SK-N-SH treated with all-trans-retinoic acid at 6 μM for 48 hours (cell line): Measurements from ENCODE around the gene DLL4.

ENCODE experiments used
- BACH2 ChIP-seq: fragments of 250-450 bp; sonication (Bioruptor Pico); IDR thresholded peaks from 2 replicates; pipeline ENCODE4 v1.9.0; 2021; ENCODE audit warnings: mild to moderate bottlenecking, borderline replicate concordance
- ESRRG ChIP-seq: fragments of 250-450 bp; sonication (Bioruptor Pico); IDR thresholded peaks from 2 replicates; pipeline ENCODE4 v1.6.1; 2021; ENCODE audit warnings: mild to moderate bottlenecking
- ZFP30 ChIP-seq: fragments of 450-650 bp; formaldehyde crosslinking; IDR thresholded peaks from 2 replicates; pipeline ENCODE4 v1.5.0; 2022; ENCODE audit warnings: mild to moderate bottlenecking, moderate library complexity
- ZNF8 ChIP-seq: fragments of 450-650 bp; formaldehyde crosslinking; IDR thresholded peaks from 2 replicates; pipeline ENCODE4 v1.5.0; 2020; ENCODE audit warnings: mild to moderate bottlenecking, moderate library complexity
- TF ChIP-seq, protein P1 (sequence below): fragments of 250-450 bp; sonication (Bioruptor Pico); IDR thresholded peaks from 2 replicates; pipeline ENCODE4 v1.8.0; 2020; ENCODE audit warnings: mild to moderate bottlenecking, moderate library complexity, borderline replicate concordance
- TF ChIP-seq, protein P2 (sequence below): fragments of 250-450 bp; sonication (Bioruptor Pico); IDR thresholded peaks from 2 replicates; pipeline ENCODE4 v1.5.0; 2020; ENCODE audit warnings: mild to moderate bottlenecking, moderate library complexity
- TF ChIP-seq, protein P3 (sequence below): fragments of 250-450 bp; sonication (Bioruptor Pico); IDR thresholded peaks from 2 replicates; pipeline ENCODE4 v1.5.1; 2021; ENCODE audit warnings: mild to moderate bottlenecking, moderate library complexity
- TF ChIP-seq, protein P4 (sequence below): fragments of 250-450 bp; sonication (Bioruptor Pico); IDR thresholded peaks from 2 replicates; pipeline ENCODE4 v1.5.1; 2020; ENCODE audit warnings: low read depth, mild to moderate bottlenecking, moderate library complexity

DNA sequence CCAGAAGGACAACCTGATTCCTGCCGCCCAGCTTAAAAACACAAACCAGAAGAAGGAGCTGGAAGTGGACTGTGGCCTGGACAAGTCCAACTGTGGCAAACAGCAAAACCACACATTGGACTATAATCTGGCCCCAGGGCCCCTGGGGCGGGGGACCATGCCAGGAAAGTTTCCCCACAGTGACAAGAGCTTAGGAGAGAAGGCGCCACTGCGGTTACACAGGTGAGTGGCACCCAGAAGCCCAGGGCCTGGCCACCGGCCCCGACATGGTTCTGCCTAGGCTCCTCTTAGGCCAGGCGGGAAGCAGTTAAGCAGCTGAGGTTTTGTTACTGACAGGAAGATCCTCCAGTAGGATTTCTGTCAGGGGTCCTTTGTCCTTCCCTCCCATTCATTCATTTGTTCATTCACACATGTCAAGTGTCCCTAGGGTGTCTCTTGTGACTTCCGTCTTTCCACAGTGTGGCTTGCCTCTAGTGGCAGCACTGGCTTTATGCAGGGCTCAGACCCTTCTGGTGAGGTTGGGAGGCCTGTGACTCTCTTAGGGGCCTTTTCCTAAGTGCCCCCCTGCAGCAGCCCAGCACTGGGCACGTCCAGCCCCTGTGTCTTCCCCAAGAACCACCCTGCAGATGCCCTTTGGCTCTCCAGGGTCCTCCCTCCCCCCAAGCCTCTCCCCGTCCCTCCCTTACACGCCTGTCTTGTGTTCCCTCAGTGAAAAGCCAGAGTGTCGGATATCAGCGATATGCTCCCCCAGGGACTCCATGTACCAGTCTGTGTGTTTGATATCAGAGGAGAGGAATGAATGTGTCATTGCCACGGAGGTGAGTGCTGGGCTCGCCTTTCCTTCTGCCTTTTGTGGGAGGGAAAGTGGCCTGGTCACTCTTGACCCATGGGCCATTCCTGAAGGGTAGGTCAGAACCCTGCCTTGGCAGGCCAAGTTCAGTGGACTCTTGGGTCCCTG, 7.8 kb downstream of the DLL4 start:
- TF ChIP-seq ZFP30: no peak
- no peak for TF ChIP-seq ZNF8 (CRISPR knock-in tag)
- TF ChIP-seq, protein P1, sequence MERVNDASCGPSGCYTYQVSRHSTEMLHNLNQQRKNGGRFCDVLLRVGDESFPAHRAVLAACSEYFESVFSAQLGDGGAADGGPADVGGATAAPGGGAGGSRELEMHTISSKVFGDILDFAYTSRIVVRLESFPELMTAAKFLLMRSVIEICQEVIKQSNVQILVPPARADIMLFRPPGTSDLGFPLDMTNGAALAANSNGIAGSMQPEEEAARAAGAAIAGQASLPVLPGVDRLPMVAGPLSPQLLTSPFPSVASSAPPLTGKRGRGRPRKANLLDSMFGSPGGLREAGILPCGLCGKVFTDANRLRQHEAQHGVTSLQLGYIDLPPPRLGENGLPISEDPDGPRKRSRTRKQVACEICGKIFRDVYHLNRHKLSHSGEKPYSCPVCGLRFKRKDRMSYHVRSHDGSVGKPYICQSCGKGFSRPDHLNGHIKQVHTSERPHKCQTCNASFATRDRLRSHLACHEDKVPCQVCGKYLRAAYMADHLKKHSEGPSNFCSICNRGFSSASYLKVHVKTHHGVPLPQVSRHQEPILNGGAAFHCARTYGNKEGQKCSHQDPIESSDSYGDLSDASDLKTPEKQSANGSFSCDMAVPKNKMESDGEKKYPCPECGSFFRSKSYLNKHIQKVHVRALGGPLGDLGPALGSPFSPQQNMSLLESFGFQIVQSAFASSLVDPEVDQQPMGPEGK: no peak
- no peak for TF ChIP-seq BACH2
- TF ChIP-seq, protein P2, sequence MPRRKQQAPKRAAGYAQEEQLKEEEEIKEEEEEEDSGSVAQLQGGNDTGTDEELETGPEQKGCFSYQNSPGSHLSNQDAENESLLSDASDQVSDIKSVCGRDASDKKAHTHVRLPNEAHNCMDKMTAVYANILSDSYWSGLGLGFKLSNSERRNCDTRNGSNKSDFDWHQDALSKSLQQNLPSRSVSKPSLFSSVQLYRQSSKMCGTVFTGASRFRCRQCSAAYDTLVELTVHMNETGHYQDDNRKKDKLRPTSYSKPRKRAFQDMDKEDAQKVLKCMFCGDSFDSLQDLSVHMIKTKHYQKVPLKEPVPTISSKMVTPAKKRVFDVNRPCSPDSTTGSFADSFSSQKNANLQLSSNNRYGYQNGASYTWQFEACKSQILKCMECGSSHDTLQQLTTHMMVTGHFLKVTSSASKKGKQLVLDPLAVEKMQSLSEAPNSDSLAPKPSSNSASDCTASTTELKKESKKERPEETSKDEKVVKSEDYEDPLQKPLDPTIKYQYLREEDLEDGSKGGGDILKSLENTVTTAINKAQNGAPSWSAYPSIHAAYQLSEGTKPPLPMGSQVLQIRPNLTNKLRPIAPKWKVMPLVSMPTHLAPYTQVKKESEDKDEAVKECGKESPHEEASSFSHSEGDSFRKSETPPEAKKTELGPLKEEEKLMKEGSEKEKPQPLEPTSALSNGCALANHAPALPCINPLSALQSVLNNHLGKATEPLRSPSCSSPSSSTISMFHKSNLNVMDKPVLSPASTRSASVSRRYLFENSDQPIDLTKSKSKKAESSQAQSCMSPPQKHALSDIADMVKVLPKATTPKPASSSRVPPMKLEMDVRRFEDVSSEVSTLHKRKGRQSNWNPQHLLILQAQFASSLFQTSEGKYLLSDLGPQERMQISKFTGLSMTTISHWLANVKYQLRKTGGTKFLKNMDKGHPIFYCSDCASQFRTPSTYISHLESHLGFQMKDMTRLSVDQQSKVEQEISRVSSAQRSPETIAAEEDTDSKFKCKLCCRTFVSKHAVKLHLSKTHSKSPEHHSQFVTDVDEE (CRISPR knock-in tag): no peak
- TF ChIP-seq, protein P3, sequence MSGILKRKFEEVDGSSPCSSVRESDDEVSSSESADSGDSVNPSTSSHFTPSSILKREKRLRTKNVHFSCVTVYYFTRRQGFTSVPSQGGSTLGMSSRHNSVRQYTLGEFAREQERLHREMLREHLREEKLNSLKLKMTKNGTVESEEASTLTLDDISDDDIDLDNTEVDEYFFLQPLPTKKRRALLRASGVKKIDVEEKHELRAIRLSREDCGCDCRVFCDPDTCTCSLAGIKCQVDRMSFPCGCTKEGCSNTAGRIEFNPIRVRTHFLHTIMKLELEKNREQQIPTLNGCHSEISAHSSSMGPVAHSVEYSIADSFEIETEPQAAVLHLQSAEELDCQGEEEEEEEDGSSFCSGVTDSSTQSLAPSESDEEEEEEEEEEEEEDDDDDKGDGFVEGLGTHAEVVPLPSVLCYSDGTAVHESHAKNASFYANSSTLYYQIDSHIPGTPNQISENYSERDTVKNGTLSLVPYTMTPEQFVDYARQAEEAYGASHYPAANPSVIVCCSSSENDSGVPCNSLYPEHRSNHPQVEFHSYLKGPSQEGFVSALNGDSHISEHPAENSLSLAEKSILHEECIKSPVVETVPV (CRISPR knock-in tag): no peak
- TF ChIP-seq ESRRG (CRISPR knock-in tag): no peak
- TF ChIP-seq, protein P4, sequence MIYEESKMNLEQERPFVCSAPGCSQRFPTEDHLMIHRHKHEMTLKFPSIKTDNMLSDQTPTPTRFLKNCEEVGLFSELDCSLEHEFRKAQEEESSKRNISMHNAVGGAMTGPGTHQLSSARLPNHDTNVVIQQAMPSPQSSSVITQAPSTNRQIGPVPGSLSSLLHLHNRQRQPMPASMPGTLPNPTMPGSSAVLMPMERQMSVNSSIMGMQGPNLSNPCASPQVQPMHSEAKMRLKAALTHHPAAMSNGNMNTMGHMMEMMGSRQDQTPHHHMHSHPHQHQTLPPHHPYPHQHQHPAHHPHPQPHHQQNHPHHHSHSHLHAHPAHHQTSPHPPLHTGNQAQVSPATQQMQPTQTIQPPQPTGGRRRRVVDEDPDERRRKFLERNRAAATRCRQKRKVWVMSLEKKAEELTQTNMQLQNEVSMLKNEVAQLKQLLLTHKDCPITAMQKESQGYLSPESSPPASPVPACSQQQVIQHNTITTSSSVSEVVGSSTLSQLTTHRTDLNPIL (CRISPR knock-in tag): no peak
